Measurements from ENCODE around the gene NCOA4. TPM values are rescaled to one million over a fixed set of nuclear protein-coding genes. Genes with fewer than 3 reads are reported as not detected.
"Not testable (repeated sequence)": the region's sequence is repeated elsewhere in the genome, so short reads cannot be mapped to it uniquely, and the experiment has no call there.

NCOA4 gene
- total RNA-seq, 6 experiments from 2014 or later, result 130 to 224 (median 201) TPM

GRCh38 chr10:45956634-45957033 lies 73.8 kb downstream of the NCOA4 start:
- H3K27ac ChIP-seq; H3K4me3 ChIP-seq; intact Hi-C loops (cut with DNase I); DNase-seq; H3K27me3 ChIP-seq; H3K9me3 ChIP-seq; H3K36me3 ChIP-seq; ATAC-seq; H3K4me1 ChIP-seq: not testable (repeated sequence)
- 89% methylated on average over 3 of the region's 6 CpGs for WGBS (ENCODE audit: insufficient coverage, low coverage, low lambda C conversion rate, missing lambda C conversion rate)

Small RNA genes within 50 kb of the gene (small RNA-seq; reads per million reads assigned to genes)
- gene SNORA74C-1, result 0 reads per million in 2 experiments

Other genes with a start within 250 kb of the NCOA4 start
- gene AGAP4, start 183.1 kb downstream of the NCOA4 start, total RNA-seq, result 10 to 100 TPM in 2 of 6 experiments, 1 to 10 TPM in 4; 4.8 to 13.8 (median 7.5) TPM
- gene TIMM23, start 58.1 kb downstream of the NCOA4 start, total RNA-seq, result 10 to 100 TPM; 22.2 to 65.7 (median 30.3) TPM
- under 1 TPM in 1 of 6 experiments, not detected in 5; 0.84 TPM for gene MSMB, start 15.6 kb upstream of the NCOA4 start, total RNA-seq

Measured in right lobe of liver (tissue), 6 donors.